HG03066 (cell line): ENCODE measurements around the gene TMEM123.
A peak's percentile ranks its signal among the peaks of the same experiment; 100 is the strongest.
"Not testable (repeated sequence)": the region's sequence is repeated elsewhere in the genome, so short reads cannot be mapped to it uniquely, and the experiment has no call there.

Source experiments
- ATAC-seq: cut with Tn5 transposase; IDR thresholded peaks from one replicate; pipeline ENCODE4 v1.9.1; 2021; ENCODE audit warnings: low read depth; ENCODE audit not compliant: unreplicated experiment

Gene TMEM123

GRCh38 chr11:102374633-102375424 lies 77.7 kb downstream of the TMEM123 start:
- not testable (repeated sequence) for ATAC-seq

GRCh38 chr11:102368472-102368871 lies 84.1 kb downstream of the TMEM123 start:
- peak; percentile 100 for ATAC-seq

- ATAC-seq = no peak
Observed at GRCh38 chr11:102367364-102367763, 85.2 kb downstream of the TMEM123 start.

GRCh38 chr11:102364991-102365390 lies 87.6 kb downstream of the TMEM123 start:
- no peak for ATAC-seq

GRCh38 chr11:102361086-102362031 lies 91.2 kb downstream of the TMEM123 start:
- ATAC-seq = peak; percentile 84

- ATAC-seq = no peak
Observed at GRCh38 chr11:102360681-102361080, 91.9 kb downstream of the TMEM123 start.

- no peak for ATAC-seq
Observed at GRCh38 chr11:102359372-102359771, 93.2 kb downstream of the TMEM123 start.

- ATAC-seq = no peak
Observed at GRCh38 chr11:102357116-102357515, 95.4 kb downstream of the TMEM123 start.

GRCh38 chr11:102347462-102348370 lies 104.8 kb downstream of the TMEM123 start:
- ATAC-seq = peak; percentile 26

- peak; percentile 80 for ATAC-seq
Observed at GRCh38 chr11:102346748-102347461, 105.7 kb downstream of the TMEM123 start, which contains the start of gene BIRC2. BIRC2 (plus strand) TSS chr11:102347214; CDS start chr11:102349855, 2,641 bp downstream.

GRCh38 chr11:102346456-102346747 lies 106.2 kb downstream of the TMEM123 start:
- no peak for ATAC-seq
